B cell (primary cell): ENCODE data around the gene CDYL.

Experiments used
- EZH2 ChIP-seq: IDR thresholded peaks from 2 replicates; pipeline ENCODE4 v1.6.1; 2012; ENCODE audit warnings: borderline replicate concordance, low read depth, mild to moderate bottlenecking, moderate library complexity, low read length; ENCODE audit not compliant: insufficient read depth, poor library complexity, severe bottlenecking
- TF ChIP-seq, protein P1 (sequence below): fragments of 200-600 bp; IDR thresholded peaks from one replicate; pipeline ENCODE4 v1.8.0; 2022; ENCODE audit warnings: antibody characterized with exemption, mild to moderate bottlenecking

DNA sequence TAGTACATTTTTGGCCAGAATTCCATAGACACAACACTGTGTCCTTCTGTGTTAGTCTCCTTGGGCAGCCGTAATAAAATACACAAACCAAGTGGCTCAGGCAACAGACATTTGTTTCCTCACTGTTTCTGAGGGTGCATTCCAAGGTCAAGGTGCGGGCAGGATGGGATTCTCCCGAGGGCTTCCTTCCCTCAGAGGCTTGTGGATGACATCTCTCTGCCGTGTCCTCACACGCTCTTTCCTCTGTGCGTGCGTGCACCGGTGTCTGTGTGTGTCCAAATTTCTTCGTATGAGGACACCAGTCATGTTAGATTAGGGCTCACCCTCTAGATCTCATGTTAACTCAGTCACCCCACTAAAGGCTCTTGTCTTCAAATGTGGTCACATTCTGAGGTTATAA lies 30.6 kb downstream of the CDYL start:
- TF ChIP-seq EZH2: no peak
- TF ChIP-seq, protein P1, sequence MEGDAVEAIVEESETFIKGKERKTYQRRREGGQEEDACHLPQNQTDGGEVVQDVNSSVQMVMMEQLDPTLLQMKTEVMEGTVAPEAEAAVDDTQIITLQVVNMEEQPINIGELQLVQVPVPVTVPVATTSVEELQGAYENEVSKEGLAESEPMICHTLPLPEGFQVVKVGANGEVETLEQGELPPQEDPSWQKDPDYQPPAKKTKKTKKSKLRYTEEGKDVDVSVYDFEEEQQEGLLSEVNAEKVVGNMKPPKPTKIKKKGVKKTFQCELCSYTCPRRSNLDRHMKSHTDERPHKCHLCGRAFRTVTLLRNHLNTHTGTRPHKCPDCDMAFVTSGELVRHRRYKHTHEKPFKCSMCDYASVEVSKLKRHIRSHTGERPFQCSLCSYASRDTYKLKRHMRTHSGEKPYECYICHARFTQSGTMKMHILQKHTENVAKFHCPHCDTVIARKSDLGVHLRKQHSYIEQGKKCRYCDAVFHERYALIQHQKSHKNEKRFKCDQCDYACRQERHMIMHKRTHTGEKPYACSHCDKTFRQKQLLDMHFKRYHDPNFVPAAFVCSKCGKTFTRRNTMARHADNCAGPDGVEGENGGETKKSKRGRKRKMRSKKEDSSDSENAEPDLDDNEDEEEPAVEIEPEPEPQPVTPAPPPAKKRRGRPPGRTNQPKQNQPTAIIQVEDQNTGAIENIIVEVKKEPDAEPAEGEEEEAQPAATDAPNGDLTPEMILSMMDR: no peak
